Effector memory CD8-positive, alpha-beta T cell (primary cell): ENCODE results near the gene TRAPPC14.
"Not testable (repeated sequence)": the region's sequence is repeated elsewhere in the genome, so short reads cannot be mapped to it uniquely, and the experiment has no call there.

Experiments
- ATAC-seq: fragments of 150-1000 bp; cut with Tn5 transposase; replicated peaks from 2 replicates; pipeline ENCODE4 v1.10.0; 2021; ENCODE audit warnings: mild to moderate bottlenecking, moderate library complexity
- DNase-seq, 3 experiments: peaks; one replicate each; pipeline ENCODE4 v3.0.0; 2021
- H3K27ac Mint-ChIP-seq, 2 donors: one replicate each; pipeline ENCODE4 v1.8.0; 2022; ENCODE audit warnings: mild to moderate bottlenecking in 2 of 2, mixed read lengths in 2 of 2, moderate library complexity in 2 of 2
- H3K27me3 Mint-ChIP-seq, 2 donors: one replicate each; pipeline ENCODE4 v1.8.0; 2022; ENCODE audit warnings: mixed read lengths in 2 of 2
- H3K36me3 Mint-ChIP-seq: one replicate; pipeline ENCODE4 v1.8.0; 2022; ENCODE audit warnings: mild to moderate bottlenecking, moderate library complexity, mixed read lengths; ENCODE audit not compliant: insufficient read depth
- H3K4me1 Mint-ChIP-seq, 2 donors: one replicate each; pipeline ENCODE4 v1.8.0; 2022; ENCODE audit warnings: low read depth in 2 of 2, mixed read lengths in 2 of 2
- H3K4me3 Mint-ChIP-seq, 2 donors: one replicate each; pipeline ENCODE4 v1.8.0; 2022; ENCODE audit warnings: mild to moderate bottlenecking in 2 of 2, mixed read lengths in 2 of 2, moderate library complexity in 2 of 2
- H3K9me3 Mint-ChIP-seq, 2 donors: one replicate each; pipeline ENCODE4 v1.8.0; 2022; ENCODE audit warnings: mixed read lengths in 2 of 2
- total RNA-seq, 9 experiments: gene quantifications; one replicate each; lab custom pipeline; 2026; lab: John Stamatoyannopoulos, UW

The TRAPPC14 gene, protein sequence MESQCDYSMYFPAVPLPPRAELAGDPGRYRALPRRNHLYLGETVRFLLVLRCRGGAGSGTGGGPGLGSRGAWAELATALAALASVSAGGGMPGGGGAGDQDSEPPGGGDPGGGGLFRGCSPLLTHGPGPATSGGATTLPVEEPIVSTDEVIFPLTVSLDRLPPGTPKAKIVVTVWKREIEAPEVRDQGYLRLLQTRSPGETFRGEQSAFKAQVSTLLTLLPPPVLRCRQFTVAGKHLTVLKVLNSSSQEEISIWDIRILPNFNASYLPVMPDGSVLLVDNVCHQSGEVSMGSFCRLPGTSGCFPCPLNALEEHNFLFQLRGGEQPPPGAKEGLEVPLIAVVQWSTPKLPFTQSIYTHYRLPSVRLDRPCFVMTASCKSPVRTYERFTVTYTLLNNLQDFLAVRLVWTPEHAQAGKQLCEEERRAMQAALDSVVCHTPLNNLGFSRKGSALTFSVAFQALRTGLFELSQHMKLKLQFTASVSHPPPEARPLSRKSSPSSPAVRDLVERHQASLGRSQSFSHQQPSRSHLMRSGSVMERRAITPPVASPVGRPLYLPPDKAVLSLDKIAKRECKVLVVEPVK
- 29.8 to 51.8 (median 37.0) reads per million in 9 experiments for total RNA-seq

DNA sequence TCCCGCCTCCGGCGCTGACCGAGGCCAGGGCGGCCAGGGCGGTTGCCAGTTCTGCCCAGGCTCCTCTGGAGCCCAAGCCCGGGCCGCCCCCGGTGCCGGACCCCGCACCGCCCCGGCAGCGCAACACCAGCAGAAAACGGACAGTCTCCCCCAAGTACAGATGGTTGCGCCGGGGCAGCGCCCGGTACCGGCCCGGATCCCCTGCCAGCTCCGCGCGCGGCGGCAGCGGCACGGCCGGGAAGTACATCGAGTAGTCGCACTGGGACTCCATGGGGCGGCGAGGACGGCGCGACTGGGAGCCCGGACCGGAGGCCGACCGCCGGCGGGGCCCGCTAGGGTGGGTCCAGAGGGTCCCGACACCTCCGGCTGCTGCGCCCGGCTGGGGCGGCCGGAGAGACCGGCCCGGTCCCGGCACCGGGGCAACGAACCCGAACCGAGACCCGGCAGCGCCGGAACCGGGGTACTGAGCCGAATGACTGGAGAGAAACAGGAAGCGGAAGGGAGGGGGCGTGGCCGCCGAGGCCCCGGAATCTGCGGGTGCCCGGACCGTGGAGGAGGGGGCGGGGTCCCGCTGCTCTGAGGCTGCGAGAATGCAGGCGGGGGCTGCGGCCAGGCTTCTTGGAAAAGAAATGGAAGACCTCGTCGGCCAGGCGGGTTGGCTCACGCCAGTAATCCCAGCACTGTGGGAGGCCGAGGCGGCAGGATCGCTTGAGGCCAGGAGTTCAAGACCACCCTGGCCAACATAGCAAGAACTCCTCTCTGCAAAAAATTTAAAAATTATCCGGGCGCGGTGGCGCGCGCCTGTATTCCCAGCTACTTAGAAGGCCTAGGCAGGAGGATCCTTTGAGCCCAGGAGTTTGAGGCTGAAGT lies at the start of gene TRAPPC14:
Gene TRAPPC14, minus strand, starts transcription at position 495 of the 870 bp plus-strand sequence. Its CDS starts 224 bp downstream, at position 271.
- Mint-ChIP-seq H3K27ac (peak within 1 kb of the TSS; percentile 79 to 85), H3K27me3 (no peaks in the 10 kb centered on the region), H3K4me3 (peak within 1 kb of the TSS; percentile 74 to 83), H3K4me1 (peaks cover 24 to 28% of the 10 kb centered on the region in 2 donors), H3K36me3 (peaks cover 34% of the 10 kb centered on the region), H3K9me3 (no peaks in the 10 kb centered on the region)
- DNase-seq (peak; percentile 83 to 87 (median 85)), ATAC-seq (peak; percentile 90)

DNA sequence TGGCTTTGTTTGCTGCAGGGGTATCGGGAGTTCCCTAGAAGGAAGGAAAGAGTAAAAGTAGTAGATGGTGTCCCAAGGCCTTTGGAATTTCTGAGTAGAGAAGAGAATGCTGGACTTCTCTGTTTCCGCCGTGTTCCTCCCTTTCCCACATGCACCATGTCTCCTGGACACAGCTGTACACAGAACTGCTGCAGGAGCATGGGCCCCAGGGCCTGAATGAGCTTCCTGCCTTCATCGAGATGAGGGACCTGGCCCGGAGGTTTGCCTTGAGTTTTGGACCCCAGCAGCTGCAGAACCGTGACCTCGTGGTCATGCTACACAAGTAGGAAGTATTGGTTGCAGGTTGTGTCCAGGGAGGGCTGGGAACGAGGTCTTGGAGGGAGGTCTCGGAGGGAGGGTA lies 45.9 kb upstream of the TRAPPC14 start:
- Mint-ChIP-seq H3K36me3 (peaks cover 4% of the 10 kb centered on the region), H3K4me3 (no peak overlapping the region), H3K27ac (peak overlapping the region in 1 of 2 donors; percentile 64), H3K9me3 (no peaks in the 10 kb centered on the region), H3K4me1 (peaks cover 15 to 23% of the 10 kb centered on the region in 2 donors), H3K27me3 (peaks cover 0 to 13% of the 10 kb centered on the region in 2 donors)
- ATAC-seq (no peak), DNase-seq (no peak)

DNA sequence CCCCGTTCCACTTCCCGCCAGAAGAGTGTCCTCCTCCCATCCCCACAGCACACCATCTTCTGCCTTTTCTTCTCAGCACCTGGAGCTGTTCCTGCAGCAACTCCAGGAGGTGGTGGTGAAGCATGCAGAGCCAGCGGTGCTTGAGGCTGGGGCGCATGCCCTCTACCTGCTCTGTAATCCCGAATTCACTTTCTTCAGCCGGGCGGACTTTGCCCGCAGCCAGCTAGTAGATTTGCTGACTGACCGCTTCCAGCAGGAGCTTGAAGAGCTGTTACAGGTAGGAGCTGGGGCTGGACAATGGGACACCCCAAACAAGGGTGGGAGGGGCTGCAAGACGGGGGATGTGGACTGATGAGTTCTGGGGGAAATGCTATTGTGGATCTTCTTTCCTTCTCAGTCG lies 42.2 kb upstream of the TRAPPC14 start:
- no peaks in the 10 kb centered on the region for H3K9me3 Mint-ChIP-seq
- peaks cover 4% of the 10 kb centered on the region for H3K36me3 Mint-ChIP-seq
- H3K27ac Mint-ChIP-seq = peak overlapping the region in 1 of 2 donors; percentile 47
- no peaks in the 10 kb centered on the region for H3K4me1 Mint-ChIP-seq
- no peak for DNase-seq
- peaks cover 10 to 32% of the 10 kb centered on the region in 2 donors for H3K27me3 Mint-ChIP-seq
- ATAC-seq = no peak
- no peak overlapping the region for H3K4me3 Mint-ChIP-seq

DNA sequence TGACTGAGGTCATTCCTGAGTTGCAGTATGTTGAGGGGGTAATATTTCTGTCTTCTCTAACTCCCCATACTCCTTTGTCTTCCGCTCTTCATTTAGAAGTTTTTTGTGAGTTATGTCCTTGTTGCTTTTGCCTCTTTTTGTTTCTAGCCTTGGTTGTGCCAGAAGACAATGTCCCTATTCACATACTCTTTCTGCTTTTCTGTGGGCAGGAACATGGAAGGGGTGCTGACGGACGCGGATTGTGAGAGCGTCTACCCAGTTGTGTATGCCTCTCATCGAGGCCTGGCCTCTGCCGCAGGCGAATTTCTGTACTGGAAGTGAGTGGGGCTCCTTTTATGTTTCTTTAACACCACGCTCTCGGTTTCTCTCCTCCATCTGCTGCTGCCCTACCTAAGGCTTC lies 39.7 kb upstream of the TRAPPC14 start:
- H3K27ac Mint-ChIP-seq = no peak overlapping the region
- no peak overlapping the region for H3K4me3 Mint-ChIP-seq
- no peaks in the 10 kb centered on the region for H3K4me1 Mint-ChIP-seq
- DNase-seq (no peak), ATAC-seq (no peak)
- peaks cover 10 to 32% of the 10 kb centered on the region in 2 donors for H3K27me3 Mint-ChIP-seq
- peaks cover 4% of the 10 kb centered on the region for H3K36me3 Mint-ChIP-seq
- H3K9me3 Mint-ChIP-seq = no peaks in the 10 kb centered on the region

DNA sequence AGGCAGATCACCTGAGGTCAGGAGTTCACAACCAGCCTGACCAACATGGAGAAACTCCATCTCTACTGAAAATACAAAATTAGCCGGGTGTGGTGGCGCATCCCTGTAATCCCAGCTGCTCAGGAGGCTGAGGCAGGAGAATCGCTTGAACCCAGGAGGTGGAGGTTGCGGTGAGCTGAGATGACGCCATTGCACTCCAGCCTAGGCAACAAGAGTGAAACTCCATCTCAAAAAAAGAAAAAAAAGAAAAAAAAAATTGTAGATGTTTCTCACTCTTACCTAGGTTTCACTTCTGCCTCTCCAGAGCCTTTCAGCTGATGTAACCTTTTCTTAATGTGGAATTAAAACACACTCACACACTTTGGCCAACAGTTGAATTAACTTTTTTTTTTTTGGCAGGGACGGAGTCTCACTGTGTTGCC lies 37.4 kb upstream of the TRAPPC14 start:
- not testable (repeated sequence) for ATAC-seq, H3K27ac Mint-ChIP-seq, H3K36me3 Mint-ChIP-seq, H3K4me3 Mint-ChIP-seq, DNase-seq, H3K9me3 Mint-ChIP-seq, H3K4me1 Mint-ChIP-seq
- peaks cover 10 to 27% of the 10 kb centered on the region in 2 donors for H3K27me3 Mint-ChIP-seq

DNA sequence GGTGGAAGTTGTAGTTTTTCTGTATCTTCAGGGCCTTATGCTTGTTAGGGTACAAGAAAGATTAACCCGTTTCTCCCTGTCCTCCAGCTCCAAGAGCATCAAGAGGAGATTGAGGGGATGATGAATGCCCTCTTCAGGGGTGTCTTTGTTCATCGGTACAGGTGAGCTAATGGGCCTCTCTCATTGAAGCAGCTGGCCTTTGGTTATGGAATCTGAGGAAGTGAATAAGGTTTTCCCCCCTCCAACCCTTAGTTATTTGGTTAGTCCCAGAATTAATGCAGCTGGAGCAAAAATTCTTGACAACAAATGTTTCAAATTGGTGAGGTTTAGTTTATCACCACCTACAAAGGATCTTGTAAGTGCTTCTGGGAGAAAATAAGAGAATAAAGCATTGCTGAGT lies 36.7 kb upstream of the TRAPPC14 start:
- Mint-ChIP-seq H3K4me1 (peaks cover 0 to 4% of the 10 kb centered on the region in 2 donors), H3K27ac (no peak overlapping the region), H3K4me3 (no peak overlapping the region), H3K36me3 (no peaks in the 10 kb centered on the region), H3K27me3 (peaks cover 10 to 20% of the 10 kb centered on the region in 2 donors), H3K9me3 (no peaks in the 10 kb centered on the region)
- no peak for ATAC-seq
- DNase-seq = no peak

DNA sequence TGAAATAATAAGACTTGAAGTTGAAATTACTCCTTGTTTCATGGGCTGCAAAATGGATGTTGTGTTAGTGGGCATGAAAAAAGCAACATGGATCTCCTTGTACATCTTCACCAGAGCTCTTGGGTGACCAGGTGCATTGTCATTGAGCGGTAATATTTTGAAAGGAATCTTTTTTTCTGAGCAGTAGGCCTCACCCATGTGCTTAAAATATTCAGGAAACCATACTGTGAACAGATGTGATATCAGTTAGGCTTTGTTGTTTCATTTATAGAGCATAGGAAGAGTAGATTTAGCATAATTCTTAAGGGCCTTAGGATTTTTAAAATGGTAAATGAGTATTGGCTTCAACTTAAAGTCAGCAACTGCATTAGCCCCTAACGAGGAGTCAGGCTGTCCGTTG lies 34.4 kb upstream of the TRAPPC14 start:
- Mint-ChIP-seq H3K36me3 (no peaks in the 10 kb centered on the region), H3K4me3 (no peak overlapping the region), H3K4me1 (peaks cover 0 to 5% of the 10 kb centered on the region in 2 donors), H3K27ac (no peak overlapping the region), H3K9me3 (no peaks in the 10 kb centered on the region), H3K27me3 (peaks cover 0 to 20% of the 10 kb centered on the region in 2 donors)
- ATAC-seq (no peak), DNase-seq (no peak)

DNA sequence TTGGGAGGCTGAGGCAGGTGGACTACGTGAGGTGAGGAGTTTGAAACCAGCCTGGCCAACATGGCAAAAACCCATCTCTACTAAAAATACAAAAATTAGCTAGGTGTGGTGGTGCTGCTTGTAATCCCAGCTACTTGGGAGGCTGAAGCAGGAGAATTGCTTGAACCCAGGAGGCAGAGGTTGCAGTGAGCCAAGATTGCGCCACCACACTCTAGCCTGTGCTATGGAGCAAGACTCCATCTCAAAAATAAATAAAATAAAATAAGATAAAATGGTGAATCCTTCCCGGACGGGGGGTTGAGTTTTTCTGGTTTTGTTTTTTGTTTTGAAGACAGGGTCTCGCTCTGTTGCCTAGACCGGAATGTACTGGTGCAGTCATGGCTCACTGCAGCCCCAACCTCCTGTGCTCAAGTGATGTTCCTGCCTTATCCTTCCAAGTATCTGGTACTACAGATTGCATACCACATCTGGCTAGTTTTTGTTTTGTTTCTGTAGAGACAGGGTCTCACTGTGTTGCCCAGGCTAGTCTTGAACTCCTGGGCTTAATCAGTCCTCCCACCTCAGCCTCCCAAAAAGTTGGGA lies 33.8 kb upstream of the TRAPPC14 start:
- ATAC-seq, H3K27ac Mint-ChIP-seq: not testable (repeated sequence)

DNA sequence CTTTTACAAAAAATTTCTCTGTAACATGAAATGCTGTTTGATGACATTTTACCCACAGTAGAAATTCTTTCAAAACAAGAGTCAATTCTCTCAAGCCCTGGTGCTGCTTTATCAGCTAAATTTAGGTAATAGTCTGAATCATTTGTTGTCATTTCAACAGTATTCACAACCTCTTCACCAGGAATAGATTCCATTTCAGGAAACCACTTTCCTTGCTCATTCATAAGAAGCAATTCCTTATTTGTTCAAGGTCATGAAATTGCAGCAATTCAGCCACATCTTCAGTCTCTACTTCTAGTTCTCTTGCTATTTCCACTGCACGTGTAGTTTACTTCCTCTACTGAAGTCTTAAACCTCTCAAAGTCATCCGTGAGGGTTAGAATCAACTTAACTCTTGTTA lies 33.3 kb upstream of the TRAPPC14 start:
- H3K36me3 Mint-ChIP-seq = no peaks in the 10 kb centered on the region
- peaks cover 0 to 5% of the 10 kb centered on the region in 2 donors for H3K4me1 Mint-ChIP-seq
- no peak overlapping the region for H3K4me3 Mint-ChIP-seq
- peaks cover 0 to 10% of the 10 kb centered on the region in 2 donors for H3K27me3 Mint-ChIP-seq
- no peak overlapping the region for H3K27ac Mint-ChIP-seq
- DNase-seq (no peak), ATAC-seq (no peak)
- H3K9me3 Mint-ChIP-seq = no peaks in the 10 kb centered on the region

More for the DNA sequence above, 33.8 kb upstream of the TRAPPC14 start:
- H3K27me3 Mint-ChIP-seq = peaks cover 0 to 14% of the 10 kb centered on the region in 2 donors
- H3K4me3 Mint-ChIP-seq, H3K4me1 Mint-ChIP-seq, H3K9me3 Mint-ChIP-seq, H3K36me3 Mint-ChIP-seq, DNase-seq: not testable (repeated sequence)

DNA sequence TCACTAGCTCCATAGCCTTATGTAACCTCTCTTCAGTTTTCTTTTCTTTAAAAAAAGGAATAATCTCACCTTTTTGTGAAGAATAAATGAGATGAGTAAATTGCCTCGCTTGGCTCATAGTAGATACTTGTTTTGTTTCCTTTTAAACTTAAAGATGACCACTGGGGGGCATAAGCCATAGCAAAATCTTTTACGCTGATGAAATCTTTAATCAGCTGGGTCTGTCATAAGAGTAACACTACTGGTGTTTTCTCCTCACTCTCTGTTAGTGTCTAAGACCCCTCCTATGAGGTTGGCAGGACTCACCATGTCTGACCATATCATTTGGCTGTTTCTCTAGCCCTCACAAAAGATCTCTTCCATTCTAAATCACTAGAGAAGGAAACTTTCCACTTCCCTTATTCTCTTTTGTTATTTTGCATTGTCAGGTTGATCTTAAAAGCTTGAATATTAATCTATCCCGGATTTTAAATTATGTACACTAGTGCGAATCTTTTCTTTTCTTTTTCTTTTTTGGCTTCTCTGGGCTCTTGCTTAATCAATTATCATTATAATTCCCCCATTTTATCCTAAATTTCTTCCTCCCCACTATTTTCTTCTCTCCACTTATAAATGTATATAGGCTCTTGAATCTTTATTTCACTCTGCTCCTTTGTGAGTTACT lies 31.7 kb upstream of the TRAPPC14 start:
- Mint-ChIP-seq H3K27ac (no peak overlapping the region), H3K4me3 (no peak overlapping the region), H3K4me1 (peaks cover 0 to 5% of the 10 kb centered on the region in 2 donors), H3K9me3 (no peaks in the 10 kb centered on the region), H3K36me3 (no peaks in the 10 kb centered on the region), H3K27me3 (peaks cover 0 to 10% of the 10 kb centered on the region in 2 donors)
- peak; percentile 82 for ATAC-seq
- DNase-seq = no peak

DNA sequence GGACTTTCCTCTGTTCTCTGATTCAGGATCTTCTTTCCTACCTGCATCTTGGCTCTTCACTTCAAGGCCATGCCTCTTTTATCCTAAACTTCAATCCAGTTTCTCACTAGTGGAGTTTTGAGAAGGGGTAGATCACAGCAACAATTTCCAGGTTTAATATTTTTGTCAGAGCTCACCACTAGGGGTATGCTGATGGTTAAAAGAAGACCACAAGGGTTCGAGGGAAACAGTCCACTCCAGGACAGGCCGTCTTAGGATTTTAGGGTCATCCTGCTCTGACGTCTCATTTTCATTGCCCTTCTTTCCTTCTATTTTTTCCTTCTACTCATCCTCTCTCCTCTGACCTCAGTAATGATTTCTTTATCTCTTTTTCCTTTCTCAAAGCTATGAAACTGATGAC lies 30.5 kb upstream of the TRAPPC14 start:
- H3K36me3 Mint-ChIP-seq = no peaks in the 10 kb centered on the region
- H3K27me3 Mint-ChIP-seq = peaks cover 0 to 10% of the 10 kb centered on the region in 2 donors
- H3K9me3 Mint-ChIP-seq = no peaks in the 10 kb centered on the region
- no peak overlapping the region for H3K4me3 Mint-ChIP-seq
- ATAC-seq (no peak), DNase-seq (no peak)
- H3K27ac Mint-ChIP-seq = peak overlapping the region in 1 of 2 donors; percentile 64
- H3K4me1 Mint-ChIP-seq = peaks cover 0 to 5% of the 10 kb centered on the region in 2 donors

DNA sequence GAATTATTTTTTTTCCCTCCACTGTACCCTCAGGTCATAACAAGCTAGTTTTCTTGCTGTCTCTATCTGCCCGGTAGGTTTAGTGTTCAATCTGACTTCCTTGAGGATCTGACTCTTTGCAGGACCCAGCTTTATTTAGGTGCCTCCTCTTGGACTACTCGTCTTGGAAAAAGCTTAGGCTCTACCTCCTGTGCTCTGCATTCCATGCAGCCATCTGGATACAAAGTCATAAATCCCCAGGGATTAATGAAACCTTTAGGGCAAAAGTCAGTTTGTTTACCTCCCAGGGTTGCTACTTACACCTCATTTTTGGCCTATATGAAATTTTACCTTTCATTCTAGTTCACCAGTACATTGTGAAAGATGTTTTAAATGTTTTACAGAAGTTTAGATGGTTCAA lies 27.2 kb upstream of the TRAPPC14 start:
- H3K27ac Mint-ChIP-seq = no peak overlapping the region
- peaks cover 0 to 10% of the 10 kb centered on the region in 2 donors for H3K27me3 Mint-ChIP-seq
- DNase-seq (no peak), ATAC-seq (no peak)
- peaks cover 9 to 25% of the 10 kb centered on the region in 2 donors for H3K4me1 Mint-ChIP-seq
- H3K9me3 Mint-ChIP-seq = no peaks in the 10 kb centered on the region
- H3K36me3 Mint-ChIP-seq = no peaks in the 10 kb centered on the region
- H3K4me3 Mint-ChIP-seq = no peak overlapping the region
